H1 (cell line): ENCODE measurements around the gene ZFAND6. TPM values are rescaled to one million over a fixed set of nuclear protein-coding genes. Genes with fewer than 3 reads are reported as not detected.
"Not testable (repeated sequence)": the region's sequence is repeated elsewhere in the genome, so short reads cannot be mapped to it uniquely, and the experiment has no call there.

Experiments used
- CTCF ChIA-PET: fragments of 300-600 bp; sonication (Branson Sonifier 250); formaldehyde crosslinking; loops from one replicate; lab custom pipeline; 2021; ENCODE audit not compliant: partially characterized antibody; lab: Charles Lee
- POLR2A ChIA-PET: fragments of 300-600 bp; sonication (Branson Sonifier 250); formaldehyde crosslinking; loops from one replicate; lab custom pipeline; 2021; ENCODE audit warnings: inconsistent platforms; ENCODE audit not compliant: partially characterized antibody; lab: Charles Lee
- DNase-seq, 2 experiments: peaks; one replicate each; pipeline versions ENCODE4 v3.0.0 to v3.0.0-alpha.2; 2010 to 2022; ENCODE audit warnings: low spot score in 2 of 2, low read depth in 1 of 2, mixed read lengths in 1 of 2
- FAIRE-seq: peaks from 2 replicates; lab custom pipeline; 2011; peaks lifted over from hg19 to GRCh38; lab: Jason Lieb, UNC
- H2AFZ ChIP-seq: 2 replicates; pipeline ENCODE4 v1.8.1; 2012; ENCODE audit warnings: low read length, inconsistent platforms
- H2AK5ac ChIP-seq: 2 replicates; pipeline ENCODE4 v1.6.1; 2013; ENCODE audit warnings: low read depth, low read length
- H2BK120ac ChIP-seq: replicated peaks from 2 replicates; pipeline ENCODE3; 2013; ENCODE audit warnings: low read depth, low read length, inconsistent platforms
- H2BK12ac ChIP-seq: 2 replicates; pipeline ENCODE4 v1.6.1; 2013; ENCODE audit warnings: low read depth, low read length
- H2BK15ac ChIP-seq: 2 replicates; pipeline ENCODE4 v1.6.1; 2013; ENCODE audit warnings: low read length
- H2BK20ac ChIP-seq: 2 replicates; pipeline ENCODE4 v1.6.1; 2013; ENCODE audit warnings: low read length
- H2BK5ac ChIP-seq: 2 replicates; pipeline ENCODE4 v1.6.1; 2013; ENCODE audit warnings: low read depth, low read length
- H3K14ac ChIP-seq: 2 replicates; pipeline ENCODE4 v1.6.1; 2013; ENCODE audit warnings: inconsistent platforms; ENCODE audit not compliant: insufficient read length
- H3K18ac ChIP-seq: 2 replicates; pipeline ENCODE4 v1.6.1; 2013; ENCODE audit warnings: low read length; ENCODE audit errors: extremely low read depth
- H3K23ac ChIP-seq: 2 replicates; pipeline ENCODE4 v1.6.1; 2013; ENCODE audit warnings: inconsistent platforms; ENCODE audit not compliant: insufficient read length
- H3K23me2 ChIP-seq: 2 replicates; pipeline ENCODE4 v1.6.1; 2013; ENCODE audit warnings: low read depth, low read length
- H3K27ac ChIP-seq: 2 replicates; pipeline ENCODE4 v1.6.1; 2011; ENCODE audit warnings: low read depth, low read length, inconsistent platforms
- H3K27me3 ChIP-seq, 4 experiments: replicated peaks in 1 of 4; 1 replicate in 1 of 4; 2 replicates in 3 of 4; pipeline versions ENCODE4 v1.6.1 to v1.8.1; 2011 to 2013; ENCODE audit warnings: low read length in 3 of 4, mild to moderate bottlenecking in 3 of 4, inconsistent platforms in 2 of 4, mixed read lengths in 2 of 4, moderate library complexity in 1 of 4; ENCODE audit not compliant: control insufficient read depth in 3 of 4, insufficient read depth in 3 of 4; ENCODE audit errors: extremely low read depth in 1 of 4
- H3K36me3 ChIP-seq, 4 experiments: 2 replicates each; pipeline versions ENCODE4 v1.6.1 to v1.8.1; 2011 to 2013; ENCODE audit warnings: mild to moderate bottlenecking in 4 of 4, low read length in 3 of 4, moderate library complexity in 2 of 4, control low read depth in 1 of 4, inconsistent platforms in 1 of 4; ENCODE audit not compliant: insufficient read depth in 4 of 4, control insufficient read depth in 2 of 4
- H3K4ac ChIP-seq: replicated peaks from 2 replicates; pipeline ENCODE3; 2013; ENCODE audit warnings: low read length, low read depth, mixed read lengths, inconsistent platforms; ENCODE audit not compliant: insufficient read length
- H3K4me1 ChIP-seq, 4 experiments: replicated peaks in 1 of 4; 1 replicate in 1 of 4; 2 replicates in 3 of 4; pipeline versions ENCODE4 v1.6.1 to v1.8.1; 2011 to 2013; ENCODE audit warnings: low read length in 3 of 4, inconsistent platforms in 2 of 4, mixed read lengths in 1 of 4; ENCODE audit not compliant: insufficient read depth in 4 of 4, control insufficient read depth in 3 of 4
- H3K4me2 ChIP-seq, 2 experiments: 2 replicates each; pipeline versions ENCODE4 v1.6.1 to v1.8.1; 2011 to 2013; ENCODE audit warnings: low read depth in 2 of 2, low read length in 2 of 2, control low read depth in 1 of 2, inconsistent platforms in 1 of 2, mild to moderate bottlenecking in 1 of 2; ENCODE audit not compliant: insufficient read depth in 1 of 2
- H3K4me3 ChIP-seq, 4 experiments: fragments of 200-600, 300-600 bp in 1 of 4; sonication (generic), shearing (Covaris generic), sonication (Bioruptor Twin) in 1 of 4; 2 replicates each; pipeline versions ENCODE4 v1.5.1 to v1.8.1; 2011 to 2016; ENCODE audit warnings: low read length in 4 of 4, low read depth in 3 of 4, control low read depth in 2 of 4, inconsistent platforms in 2 of 4, mild to moderate bottlenecking in 2 of 4, mixed read lengths in 1 of 4, moderate library complexity in 1 of 4; ENCODE audit not compliant: insufficient read depth in 2 of 4; ENCODE audit errors: extremely low read depth in 1 of 4
- H3K56ac ChIP-seq: replicated peaks from 2 replicates; pipeline ENCODE3; 2013; ENCODE audit warnings: low read depth, mild to moderate bottlenecking, mixed read lengths, low read length, inconsistent platforms; ENCODE audit not compliant: insufficient read length
- H3K79me1 ChIP-seq: 2 replicates; pipeline ENCODE4 v1.6.1; 2013; ENCODE audit warnings: low read depth, low read length, control low read depth
- H3K79me2 ChIP-seq, 2 experiments: 2 replicates each; pipeline versions ENCODE4 v1.6.1 to v1.8.1; 2012 to 2013; ENCODE audit warnings: low read length in 2 of 2, mild to moderate bottlenecking in 2 of 2, inconsistent platforms in 1 of 2; ENCODE audit not compliant: insufficient read depth in 2 of 2, control insufficient read depth in 1 of 2
- H3K9ac ChIP-seq, 4 experiments: replicated peaks in 1 of 4; 1 replicate in 1 of 4; 2 replicates in 3 of 4; pipeline versions ENCODE4 v1.6.1 to v1.8.1; 2011 to 2013; ENCODE audit warnings: low read depth in 3 of 4, low read length in 3 of 4, control low read depth in 2 of 4, mild to moderate bottlenecking in 2 of 4, moderate library complexity in 2 of 4, inconsistent platforms in 1 of 4; ENCODE audit errors: extremely low read depth in 1 of 4
- H3K9me3 ChIP-seq, 2 experiments: 2 replicates each; pipeline versions ENCODE4 v1.6.1 to v1.8.1; 2012 to 2013; ENCODE audit warnings: mild to moderate bottlenecking in 2 of 2, moderate library complexity in 2 of 2, control low read depth in 1 of 2, inconsistent platforms in 1 of 2, low read depth in 1 of 2, low read length in 1 of 2, mixed read lengths in 1 of 2; ENCODE audit not compliant: insufficient read depth in 2 of 2
- H4K20me1 ChIP-seq, 2 experiments: replicated peaks in 1 of 2; 2 replicates each; pipeline versions ENCODE3 to v1.8.1; 2011 to 2013; ENCODE audit warnings: inconsistent platforms in 2 of 2, low read length in 2 of 2, mild to moderate bottlenecking in 1 of 2; ENCODE audit not compliant: insufficient read depth in 2 of 2, control insufficient read depth in 1 of 2
- H4K5ac ChIP-seq: 2 replicates; pipeline ENCODE4 v1.6.1; 2013; ENCODE audit warnings: low read length, low read depth, mixed read lengths, inconsistent platforms; ENCODE audit not compliant: insufficient read length
- H4K8ac ChIP-seq: 2 replicates; pipeline ENCODE4 v1.8.0; 2013; ENCODE audit warnings: mild to moderate bottlenecking, moderate library complexity, low read length, inconsistent platforms; ENCODE audit not compliant: insufficient read depth; ENCODE audit errors: extremely low read depth
- H4K91ac ChIP-seq: replicated peaks from 2 replicates; pipeline ENCODE3; 2013; ENCODE audit warnings: low read length, mixed read lengths, inconsistent platforms; ENCODE audit not compliant: insufficient read length
- WGBS, 2 experiments: shearing (Covaris generic) in 1 of 2; methylation state at CpG; one replicate each; pipeline versions ENCODE4 v1.1.6 to v1.1.7; 2013 to 2015; ENCODE audit warnings: low lambda C conversion rate in 2 of 2, mixed read lengths in 2 of 2, inconsistent platforms in 1 of 2, low coverage in 1 of 2, missing lambda C conversion rate in 1 of 2; ENCODE audit not compliant: insufficient replicate concordance in 2 of 2, insufficient coverage in 1 of 2, insufficient read length in 1 of 2; ENCODE audit errors: extremely low coverage in 1 of 2, missing lambda C conversion rate in 1 of 2; 5-methylcytosine and 5-hydroxymethylcytosine counted together
- polyA plus RNA-seq, 7 experiments: library from polyadenylated mRNA; depleted of rRNA in 3 of 7; stranded (reverse) in 5 of 7; unstranded in 2 of 7; fragments of >200 nt in 5 of 7; fragments of 200-250 nt in 2 of 7; gene quantifications; 1 replicate in 5 of 7; 2 replicates in 1 of 7; 4 replicates in 1 of 7; pipeline versions ENCODE4 v1.2.1 to v1.2.3, GENCODE V29; 2011 to 2013; ENCODE audit warnings: missing spikeins in 2 of 7, mixed read lengths in 2 of 7
- total RNA-seq: library from RNA; stranded (reverse); fragmentation: NEBNext Ultra II Directional; extraction: Animal tissue kit (Norgen Biotek cat#: 25700); gene quantifications from 2 replicates; pipeline ENCODE4 v1.2.1, GENCODE V29; 2021

ZFAND6 gene
- total and polyA plus RNA-seq, 2 of the 8 experiments (the other 6 are each of a cell fraction or from before 2014, with no cell fraction given), result 136 to 237 TPM

- H3K14ac ChIP-seq, H2BK20ac ChIP-seq, H2BK120ac ChIP-seq, H3K4me1 ChIP-seq, H2BK5ac ChIP-seq, H3K4me2 ChIP-seq, H3K18ac ChIP-seq, H3K23ac ChIP-seq, H3K79me2 ChIP-seq, H3K23me2 ChIP-seq, H3K9ac ChIP-seq, H3K27me3 ChIP-seq, H4K5ac ChIP-seq, H4K8ac ChIP-seq, DNase-seq, H2AK5ac ChIP-seq, H2BK15ac ChIP-seq, H2AFZ ChIP-seq, H3K36me3 ChIP-seq, CTCF ChIA-PET, H3K4me3 ChIP-seq, H2BK12ac ChIP-seq, H3K9me3 ChIP-seq, H3K27ac ChIP-seq, H3K56ac ChIP-seq, H3K79me1 ChIP-seq, H3K4ac ChIP-seq, POLR2A ChIA-PET, FAIRE-seq, H4K91ac ChIP-seq, H4K20me1 ChIP-seq: not testable (repeated sequence)
- 100% methylated on average over 12 of the region's 27 CpGs; no CpG with 5 or more reads in 1 of the 2 experiments for WGBS, 2 experiments
Observed at GRCh38 chr15:80016506-80016905, 43.0 kb upstream of the ZFAND6 start.

DNA sequence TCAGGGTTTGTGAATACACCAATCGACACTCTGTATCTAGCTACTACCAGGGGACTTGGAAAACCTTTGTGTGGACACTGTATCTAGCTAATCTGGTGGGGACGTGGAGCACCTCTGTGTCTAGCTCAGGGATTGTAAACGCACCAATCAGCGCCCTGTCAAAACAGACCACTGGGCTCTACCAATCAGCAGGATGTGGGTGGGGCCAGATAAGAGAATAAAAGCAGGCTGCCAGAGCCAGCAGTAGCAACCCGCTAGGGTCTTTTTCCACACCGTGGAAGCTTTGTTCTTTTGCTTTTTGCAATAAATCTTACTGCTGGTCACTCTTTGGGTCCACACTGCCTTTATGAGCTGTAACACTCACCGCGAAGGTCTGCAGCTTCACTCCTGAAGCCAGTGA, 42.3 kb upstream of the ZFAND6 start:
- H3K79me2 ChIP-seq, H3K27ac ChIP-seq, H2BK15ac ChIP-seq, H4K20me1 ChIP-seq, H4K8ac ChIP-seq, H2BK20ac ChIP-seq, DNase-seq, H3K23me2 ChIP-seq, H2BK5ac ChIP-seq, H3K56ac ChIP-seq, H3K4me2 ChIP-seq, H2AFZ ChIP-seq, H3K4me1 ChIP-seq, H3K4ac ChIP-seq, H3K4me3 ChIP-seq, H2AK5ac ChIP-seq, H3K9ac ChIP-seq, FAIRE-seq, H3K14ac ChIP-seq, H3K27me3 ChIP-seq, H4K5ac ChIP-seq, H3K23ac ChIP-seq, H3K9me3 ChIP-seq, H3K36me3 ChIP-seq, H4K91ac ChIP-seq, H2BK12ac ChIP-seq, H2BK120ac ChIP-seq, H3K18ac ChIP-seq, H3K79me1 ChIP-seq: not testable (repeated sequence)
- ChIA-PET POLR2A (interaction anchor here (1.1 kb wide), 1 partner anchor 43 kb away, joined by 3 read pairs; the partner anchor contains the start of gene ZFAND6), CTCF (interaction anchor here (1.0 kb wide), 1 partner anchor 9 kb away, joined by 5 read pairs; no protein-coding TSS in a partner anchor)
- WGBS, 2 experiments, result 93% methylated on average over 8 of the region's 8 CpGs; no CpG with 5 or more reads in 1 of the 2 experiments
